EL (cell line): ENCODE measurements around the gene LRCH1.
"Not testable (repeated sequence)": the region's sequence is repeated elsewhere in the genome, so short reads cannot be mapped to it uniquely, and the experiment has no call there.

Source experiments
- DNase-seq: peaks from one replicate; pipeline ENCODE4 v3.0.0-alpha.2; 2016

Gene LRCH1

GRCh38 chr13:46552889-46553520 is at the start of gene LRCH1:
TSS of gene LRCH1 (plus strand) at chr13:46553170. CDS start at chr13:46553397, 227 bp downstream.
- DNase-seq, result peak; percentile 93

GRCh38 chr13:46504036-46504435 is 48.9 kb upstream of the LRCH1 start:
- no peak for DNase-seq

- peak; percentile 27 for DNase-seq
These were observed 45.0 kb upstream of the LRCH1 start for GRCh38 chr13:46507981-46508380.

GRCh38 chr13:46509981-46510380 is 43.0 kb upstream of the LRCH1 start:
- DNase-seq, result no peak

- DNase-seq, result no peak
These were observed 37.2 kb upstream of the LRCH1 start for GRCh38 chr13:46515803-46516202.

GRCh38 chr13:46516599-46517338 is 36.2 kb upstream of the LRCH1 start:
- no peak for DNase-seq

- not testable (repeated sequence) for DNase-seq
These were observed 35.2 kb upstream of the LRCH1 start for GRCh38 chr13:46517748-46518147.

GRCh38 chr13:46519182-46519581 is 33.8 kb upstream of the LRCH1 start:
- no peak for DNase-seq

- no peak for DNase-seq
These were observed 32.8 kb upstream of the LRCH1 start for GRCh38 chr13:46520166-46520565.

- DNase-seq, result no peak
These were observed 31.5 kb upstream of the LRCH1 start for GRCh38 chr13:46521486-46521885.

GRCh38 chr13:46521921-46522747 is 30.8 kb upstream of the LRCH1 start:
- no peak for DNase-seq

- no peak for DNase-seq
These were observed 30.3 kb upstream of the LRCH1 start for GRCh38 chr13:46522748-46523030.

- no peak for DNase-seq
These were observed 28.8 kb upstream of the LRCH1 start for GRCh38 chr13:46523972-46524752.

GRCh38 chr13:46526100-46526735 is 26.8 kb upstream of the LRCH1 start:
- no peak for DNase-seq

- no peak for DNase-seq
These were observed 26.2 kb upstream of the LRCH1 start for GRCh38 chr13:46526740-46527139.

GRCh38 chr13:46527237-46527636 is 25.7 kb upstream of the LRCH1 start:
- no peak for DNase-seq

GRCh38 chr13:46529216-46529919 is 23.6 kb upstream of the LRCH1 start:
- no peak for DNase-seq

GRCh38 chr13:46530084-46530935 is 22.7 kb upstream of the LRCH1 start:
- DNase-seq, result peak; percentile 41

GRCh38 chr13:46531953-46532352 is 21.0 kb upstream of the LRCH1 start:
- no peak for DNase-seq

- DNase-seq, result no peak
These were observed 18.0 kb upstream of the LRCH1 start for GRCh38 chr13:46535002-46535401.

- no peak for DNase-seq
These were observed 17.1 kb upstream of the LRCH1 start for GRCh38 chr13:46535825-46536224.
